ENCODE measurements around the gene GMDS. TPM values are rescaled to one million over a fixed set of nuclear protein-coding genes. Genes with fewer than 3 reads are reported as not detected.

Gene GMDS
- total RNA-seq, 2 experiments from 2014 or later: 13.9 to 16.4 TPM

DNA sequence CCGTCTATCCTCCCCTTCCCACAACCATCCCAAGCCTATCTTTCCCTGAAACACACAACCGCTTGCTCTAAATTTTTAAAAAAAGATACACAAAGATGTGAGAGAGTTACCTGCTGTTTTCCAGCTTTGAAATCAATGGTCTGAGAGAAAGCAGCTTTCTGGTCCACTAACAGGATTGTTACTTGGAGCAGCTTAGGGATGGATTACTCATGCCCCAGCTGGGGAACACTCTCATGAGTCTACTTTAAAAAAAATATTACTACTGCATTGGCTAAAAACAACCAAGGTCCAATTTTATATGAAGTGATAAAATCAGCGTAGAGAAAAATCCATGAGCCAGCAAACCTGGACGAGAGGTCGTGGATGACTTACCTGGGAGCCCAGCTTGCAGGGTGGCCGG is 665.3 kb downstream of the GMDS start:
- H3K27me3 ChIP-seq (ENCODE audit: control insufficient read depth in 1 of 2, insufficient read depth in 2 of 2, low read length in 2 of 2): no peaks in the 10 kb centered on the region
- no peak overlapping the region for H3K4me3 ChIP-seq (ENCODE audit: low read length)
- no peak overlapping the region for H3K27ac ChIP-seq (ENCODE audit: low read depth in 1 of 2, low read length in 2 of 2)
- Mint-ChIP-seq H3K4me3 (no peak overlapping the region), H3K27me3 (peaks cover 4% of the 10 kb centered on the region), H3K9me3 (no peaks in the 10 kb centered on the region), H3K4me1 (ENCODE audit: low read depth) (no peaks in the 10 kb centered on the region), H3K27ac (no peak overlapping the region), H3K36me3 (ENCODE audit: low read depth) (no peaks in the 10 kb centered on the region)
- no peaks in the 10 kb centered on the region for H3K9me3 ChIP-seq (ENCODE audit: control insufficient read depth in 1 of 2, insufficient read depth in 1 of 2, low read length in 2 of 2)
- ChIA-PET POLR2A (no interaction called here), CTCF (no interaction called here)
- TF ChIP-seq, protein P1, sequence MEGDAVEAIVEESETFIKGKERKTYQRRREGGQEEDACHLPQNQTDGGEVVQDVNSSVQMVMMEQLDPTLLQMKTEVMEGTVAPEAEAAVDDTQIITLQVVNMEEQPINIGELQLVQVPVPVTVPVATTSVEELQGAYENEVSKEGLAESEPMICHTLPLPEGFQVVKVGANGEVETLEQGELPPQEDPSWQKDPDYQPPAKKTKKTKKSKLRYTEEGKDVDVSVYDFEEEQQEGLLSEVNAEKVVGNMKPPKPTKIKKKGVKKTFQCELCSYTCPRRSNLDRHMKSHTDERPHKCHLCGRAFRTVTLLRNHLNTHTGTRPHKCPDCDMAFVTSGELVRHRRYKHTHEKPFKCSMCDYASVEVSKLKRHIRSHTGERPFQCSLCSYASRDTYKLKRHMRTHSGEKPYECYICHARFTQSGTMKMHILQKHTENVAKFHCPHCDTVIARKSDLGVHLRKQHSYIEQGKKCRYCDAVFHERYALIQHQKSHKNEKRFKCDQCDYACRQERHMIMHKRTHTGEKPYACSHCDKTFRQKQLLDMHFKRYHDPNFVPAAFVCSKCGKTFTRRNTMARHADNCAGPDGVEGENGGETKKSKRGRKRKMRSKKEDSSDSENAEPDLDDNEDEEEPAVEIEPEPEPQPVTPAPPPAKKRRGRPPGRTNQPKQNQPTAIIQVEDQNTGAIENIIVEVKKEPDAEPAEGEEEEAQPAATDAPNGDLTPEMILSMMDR (IDR thresholded peaks at IDR 0.05): no peak
- DNase-seq (no peak), ATAC-seq (ENCODE audit: poor library complexity) (no peak)
- intact Hi-C loops (cut with DNase I, micrococcal nuclease): no loop called here
- H3K36me3 ChIP-seq (ENCODE audit: insufficient read depth, low read length): no peaks in the 10 kb centered on the region
- no peaks in the 10 kb centered on the region for H3K4me1 ChIP-seq (ENCODE audit: insufficient read depth, low read length)

DNA sequence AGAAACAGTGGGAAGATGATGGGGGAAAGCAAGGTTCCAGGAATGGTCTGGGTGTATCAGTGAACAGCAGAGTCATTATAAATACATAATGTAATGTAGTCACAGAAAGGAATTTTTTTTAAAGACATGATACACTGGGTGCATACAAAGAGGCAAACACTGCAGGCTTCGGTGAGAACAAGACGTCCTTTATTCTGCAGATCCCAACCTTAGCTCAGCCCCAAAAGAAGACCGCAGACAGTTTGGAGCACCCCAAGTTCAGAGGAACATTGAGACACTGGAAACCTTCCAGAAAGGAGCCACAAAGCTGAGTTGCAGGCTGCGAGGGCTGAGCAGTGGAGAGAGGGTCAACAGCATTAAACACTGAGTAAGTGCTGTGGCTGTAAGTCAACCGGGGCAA is 666.3 kb downstream of the GMDS start:
- POLR2A ChIA-PET: no interaction called here
- CTCF ChIA-PET: no interaction called here
- Histone ChIP-seq H3K27ac (ENCODE audit: low read depth in 1 of 2, low read length in 2 of 2) (no peak overlapping the region), H3K27me3 (ENCODE audit: control insufficient read depth in 1 of 2, insufficient read depth in 2 of 2, low read length in 2 of 2) (no peaks in the 10 kb centered on the region), H3K36me3 (ENCODE audit: insufficient read depth, low read length) (no peaks in the 10 kb centered on the region), H3K4me1 (ENCODE audit: insufficient read depth, low read length) (no peaks in the 10 kb centered on the region), H3K9me3 (ENCODE audit: control insufficient read depth in 1 of 2, insufficient read depth in 1 of 2, low read length in 2 of 2) (no peaks in the 10 kb centered on the region), H3K4me3 (ENCODE audit: low read length) (no peak overlapping the region)
- no peaks in the 10 kb centered on the region for H3K36me3 Mint-ChIP-seq (ENCODE audit: low read depth)
- no peak for ATAC-seq (ENCODE audit: poor library complexity)
- TF ChIP-seq, protein P1 (IDR thresholded peaks at IDR 0.05): no peak
- no peaks in the 10 kb centered on the region for H3K4me1 Mint-ChIP-seq (ENCODE audit: low read depth)
- H3K27ac Mint-ChIP-seq: no peak overlapping the region
- no peak overlapping the region for H3K4me3 Mint-ChIP-seq
- intact Hi-C loops (cut with DNase I, micrococcal nuclease): no loop called here
- no peak for DNase-seq
- peaks cover 4% of the 10 kb centered on the region for H3K27me3 Mint-ChIP-seq
- no peaks in the 10 kb centered on the region for H3K9me3 Mint-ChIP-seq

DNA sequence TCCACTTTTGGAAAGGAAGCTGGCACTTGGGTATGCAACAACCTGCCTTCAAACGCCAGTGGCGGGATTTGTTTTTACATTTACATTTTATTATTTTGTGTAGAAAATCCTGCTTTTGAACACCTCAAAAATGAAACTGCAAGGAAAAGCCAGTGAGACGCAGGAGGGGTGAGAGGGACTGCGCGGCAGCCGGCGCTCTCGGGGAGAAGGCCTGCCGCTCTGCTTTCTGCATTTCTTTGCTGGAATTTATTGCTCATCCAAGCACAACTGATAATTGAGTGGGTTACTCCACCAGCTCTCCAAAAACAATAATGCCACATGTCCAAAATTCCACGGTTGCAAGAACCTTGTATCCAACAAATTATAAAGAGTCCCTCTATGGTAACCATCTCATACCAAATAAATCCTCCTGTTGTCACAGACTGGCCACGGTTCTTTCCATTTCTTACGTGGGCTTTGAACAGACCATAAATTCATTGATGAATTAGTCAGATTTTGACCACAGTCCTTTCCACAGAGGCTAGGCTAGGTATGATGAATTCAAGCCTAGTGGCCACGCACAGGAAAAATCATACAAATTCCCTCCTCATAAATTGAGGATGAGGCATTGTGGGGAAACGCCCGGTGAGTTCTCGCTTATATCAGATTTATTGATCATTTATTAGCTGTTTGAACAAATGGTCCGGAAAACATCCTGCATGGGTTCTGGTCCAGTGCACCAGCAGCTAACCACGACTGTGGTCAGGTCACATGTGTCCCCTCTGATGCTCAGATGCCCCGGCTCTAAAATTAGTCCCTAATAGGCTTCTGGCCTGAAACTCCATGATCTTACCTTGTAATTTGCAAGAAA is 667.3 kb downstream of the GMDS start:
- CTCF ChIA-PET: no interaction called here
- no peak for ATAC-seq (ENCODE audit: poor library complexity)
- no peak overlapping the region for H3K4me3 Mint-ChIP-seq
- TF ChIP-seq, protein P1 (IDR thresholded peaks at IDR 0.05): no peak
- peaks cover 4% of the 10 kb centered on the region for H3K27me3 Mint-ChIP-seq
- H3K36me3 Mint-ChIP-seq (ENCODE audit: low read depth): no peaks in the 10 kb centered on the region
- H3K4me1 Mint-ChIP-seq (ENCODE audit: low read depth): no peaks in the 10 kb centered on the region
- H3K9me3 Mint-ChIP-seq: no peaks in the 10 kb centered on the region
- intact Hi-C loops (cut with DNase I, micrococcal nuclease): no loop called here
- no peak overlapping the region for H3K27ac ChIP-seq (ENCODE audit: low read depth in 1 of 2, low read length in 2 of 2)
- H3K9me3 ChIP-seq (ENCODE audit: control insufficient read depth in 1 of 2, insufficient read depth in 1 of 2, low read length in 2 of 2): no peaks in the 10 kb centered on the region
- POLR2A ChIA-PET: no interaction called here
- H3K36me3 ChIP-seq (ENCODE audit: insufficient read depth, low read length): no peaks in the 10 kb centered on the region
- no peak for DNase-seq
- H3K27me3 ChIP-seq (ENCODE audit: control insufficient read depth in 1 of 2, insufficient read depth in 2 of 2, low read length in 2 of 2): peaks cover 0 to 3% of the 10 kb centered on the region in 2 experiments
- H3K4me3 ChIP-seq (ENCODE audit: low read length): no peak overlapping the region
- no peaks in the 10 kb centered on the region for H3K4me1 ChIP-seq (ENCODE audit: insufficient read depth, low read length)
- H3K27ac Mint-ChIP-seq: no peak overlapping the region

Data from CD4-positive, alpha-beta T cell (primary cell).